Activated CD4-positive, alpha-beta T cell treated with anti-CD3 and anti-CD28 coated beads, Interleukin-2, amount 50 U/mL, for 24 hours (primary cell): ENCODE results near the gene ZNF891.

Source experiments
- DNase-seq, 2 donors: peaks; one replicate each; pipeline ENCODE4 v3.0.0-alpha.2; 2020; ENCODE audit warnings: low read depth in 1 of 2, low spot score in 1 of 2

The ZNF891 gene

GRCh38 chr12:133063556-133063955 is 66.5 kb downstream of the ZNF891 start:
- DNase-seq, result no peak

GRCh38 chr12:133061954-133062353 is 68.1 kb downstream of the ZNF891 start:
- DNase-seq, result no peak

- DNase-seq, result no peak
Measured at GRCh38 chr12:133058203-133059113, 71.6 kb downstream of the ZNF891 start.

GRCh38 chr12:133057446-133057845 is 72.6 kb downstream of the ZNF891 start:
- no peak for DNase-seq
